ENCODE data around the gene CD22.

- TF ChIP-seq, protein P1, sequence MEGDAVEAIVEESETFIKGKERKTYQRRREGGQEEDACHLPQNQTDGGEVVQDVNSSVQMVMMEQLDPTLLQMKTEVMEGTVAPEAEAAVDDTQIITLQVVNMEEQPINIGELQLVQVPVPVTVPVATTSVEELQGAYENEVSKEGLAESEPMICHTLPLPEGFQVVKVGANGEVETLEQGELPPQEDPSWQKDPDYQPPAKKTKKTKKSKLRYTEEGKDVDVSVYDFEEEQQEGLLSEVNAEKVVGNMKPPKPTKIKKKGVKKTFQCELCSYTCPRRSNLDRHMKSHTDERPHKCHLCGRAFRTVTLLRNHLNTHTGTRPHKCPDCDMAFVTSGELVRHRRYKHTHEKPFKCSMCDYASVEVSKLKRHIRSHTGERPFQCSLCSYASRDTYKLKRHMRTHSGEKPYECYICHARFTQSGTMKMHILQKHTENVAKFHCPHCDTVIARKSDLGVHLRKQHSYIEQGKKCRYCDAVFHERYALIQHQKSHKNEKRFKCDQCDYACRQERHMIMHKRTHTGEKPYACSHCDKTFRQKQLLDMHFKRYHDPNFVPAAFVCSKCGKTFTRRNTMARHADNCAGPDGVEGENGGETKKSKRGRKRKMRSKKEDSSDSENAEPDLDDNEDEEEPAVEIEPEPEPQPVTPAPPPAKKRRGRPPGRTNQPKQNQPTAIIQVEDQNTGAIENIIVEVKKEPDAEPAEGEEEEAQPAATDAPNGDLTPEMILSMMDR (IDR thresholded peaks at IDR 0.05): no peak
- TF ChIP-seq EZH2 (IDR thresholded peaks at IDR 0.05; ENCODE audit: borderline replicate concordance, insufficient read depth, low read depth, low read length, poor library complexity, severe bottlenecking): no peak
These were observed 18.0 kb upstream of the CD22 start for GRCh38 chr19:35310811-35311465.
